SK-N-SH treated with all-trans-retinoic acid at 6 μM for 48 hours (cell line): ENCODE results near the gene TMEM25.
"Not testable (repeated sequence)": the region's sequence is repeated elsewhere in the genome, so short reads cannot be mapped to it uniquely, and the experiment has no call there.

ENCODE experiments used
- ATAC-seq: fragments of 200-7000 bp; cut with Tn5 transposase; 3 replicates; pipeline ENCODE4 v1.9.1; 2020; ENCODE audit warnings: mild to moderate bottlenecking, moderate library complexity
- CSDC2 ChIP-seq: fragments of 250-450 bp; sonication (Bioruptor Pico); IDR thresholded peaks from 2 replicates; pipeline ENCODE4 v1.5.0; 2020; ENCODE audit warnings: mild to moderate bottlenecking, moderate library complexity
- ISL1 ChIP-seq: fragments of 250-450 bp; sonication (Bioruptor Pico); IDR thresholded peaks from 2 replicates; pipeline ENCODE4 v2.1.2; 2022; ENCODE audit warnings: mild to moderate bottlenecking, moderate library complexity
- OSR1 ChIP-seq: fragments of 250-450 bp; sonication (Bioruptor Pico); IDR thresholded peaks from 2 replicates; pipeline ENCODE4 v1.8.0; 2022; ENCODE audit warnings: moderate library complexity, mild to moderate bottlenecking, inconsistent platforms
- SNAI2 ChIP-seq: fragments of 250-450 bp; sonication (Bioruptor Pico); IDR thresholded peaks from 2 replicates; pipeline ENCODE4 v1.5.0; 2020; ENCODE audit warnings: mild to moderate bottlenecking, moderate library complexity
- ZC3H10 ChIP-seq: fragments of 250-450 bp; sonication (Bioruptor Pico); IDR thresholded peaks from 2 replicates; pipeline ENCODE4 v1.5.1; 2021; ENCODE audit warnings: mild to moderate bottlenecking, moderate library complexity
- ZFP3 ChIP-seq: fragments of 250-450 bp; sonication (Bioruptor Pico); IDR thresholded peaks from 2 replicates; pipeline ENCODE4 v1.5.0; 2020; ENCODE audit warnings: mild to moderate bottlenecking, moderate library complexity
- ZFP30 ChIP-seq: fragments of 450-650 bp; formaldehyde crosslinking; IDR thresholded peaks from 2 replicates; pipeline ENCODE4 v1.5.0; 2022; ENCODE audit warnings: mild to moderate bottlenecking, moderate library complexity
- ZNF565 ChIP-seq: fragments of 450-650 bp; formaldehyde crosslinking; conservative IDR thresholded peaks from 2 replicates; pipeline ENCODE4 v1.5.0; 2020; ENCODE audit warnings: low read depth, mild to moderate bottlenecking, moderate library complexity
- ZNF70 ChIP-seq: fragments of 450-650 bp; formaldehyde crosslinking; IDR thresholded peaks from 2 replicates; pipeline ENCODE4 v1.5.0; 2020; ENCODE audit warnings: mild to moderate bottlenecking, moderate library complexity
- ZNF8 ChIP-seq: fragments of 450-650 bp; formaldehyde crosslinking; IDR thresholded peaks from 2 replicates; pipeline ENCODE4 v1.5.0; 2020; ENCODE audit warnings: mild to moderate bottlenecking, moderate library complexity
- TF ChIP-seq, protein P1 (sequence below): fragments of 250-450 bp; sonication (Bioruptor Pico); IDR thresholded peaks from 2 replicates; pipeline ENCODE4 v1.8.0; 2021; ENCODE audit warnings: low read depth, mild to moderate bottlenecking, moderate library complexity, borderline replicate concordance
- TF ChIP-seq, protein P2 (sequence below): fragments of 250-450 bp; sonication (Bioruptor Pico); IDR thresholded peaks from 2 replicates; pipeline ENCODE4 v1.5.1; 2020; ENCODE audit warnings: low read depth, mild to moderate bottlenecking, moderate library complexity
- TF ChIP-seq, protein P3 (sequence below): fragments of 250-450 bp; sonication (Bioruptor Pico); IDR thresholded peaks from 2 replicates; pipeline ENCODE4 v1.5.1; 2021; ENCODE audit warnings: mild to moderate bottlenecking, moderate library complexity
- TF ChIP-seq, protein P4 (sequence below): fragments of 250-450 bp; sonication (Bioruptor Pico); IDR thresholded peaks from 2 replicates; pipeline ENCODE4 v1.5.0; 2020; ENCODE audit warnings: mild to moderate bottlenecking, moderate library complexity

The TMEM25 gene

DNA sequence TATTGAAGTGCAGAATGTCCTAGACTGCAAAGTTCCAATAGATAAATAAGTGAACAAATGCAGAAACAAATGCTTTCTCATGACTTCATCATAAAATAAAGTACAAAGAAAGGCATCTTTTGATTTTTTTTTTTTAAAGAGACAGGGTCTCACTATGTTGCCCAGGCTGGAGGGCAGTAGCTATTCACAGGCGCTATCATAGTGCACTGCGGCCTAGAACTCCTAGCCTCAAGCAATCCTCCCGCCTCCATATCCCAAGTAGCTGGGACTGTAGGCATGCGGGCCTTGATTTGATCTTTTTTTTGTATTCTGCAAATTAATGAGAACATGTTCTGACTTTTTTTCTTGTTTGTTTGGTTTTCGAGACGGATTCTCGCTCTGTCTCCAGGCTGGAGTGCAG lies 43.6 kb downstream of the TMEM25 start (continued):
- TF ChIP-seq, protein P1, sequence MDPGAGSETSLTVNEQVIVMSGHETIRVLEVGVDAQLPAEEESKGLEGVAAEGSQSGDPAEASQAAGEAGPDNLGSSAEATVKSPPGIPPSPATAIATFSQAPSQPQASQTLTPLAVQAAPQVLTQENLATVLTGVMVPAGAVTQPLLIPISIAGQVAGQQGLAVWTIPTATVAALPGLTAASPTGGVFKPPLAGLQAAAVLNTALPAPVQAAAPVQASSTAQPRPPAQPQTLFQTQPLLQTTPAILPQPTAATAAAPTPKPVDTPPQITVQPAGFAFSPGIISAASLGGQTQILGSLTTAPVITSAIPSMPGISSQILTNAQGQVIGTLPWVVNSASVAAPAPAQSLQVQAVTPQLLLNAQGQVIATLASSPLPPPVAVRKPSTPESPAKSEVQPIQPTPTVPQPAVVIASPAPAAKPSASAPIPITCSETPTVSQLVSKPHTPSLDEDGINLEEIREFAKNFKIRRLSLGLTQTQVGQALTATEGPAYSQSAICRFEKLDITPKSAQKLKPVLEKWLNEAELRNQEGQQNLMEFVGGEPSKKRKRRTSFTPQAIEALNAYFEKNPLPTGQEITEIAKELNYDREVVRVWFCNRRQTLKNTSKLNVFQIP (CRISPR knock-in tag): no peak

DNA sequence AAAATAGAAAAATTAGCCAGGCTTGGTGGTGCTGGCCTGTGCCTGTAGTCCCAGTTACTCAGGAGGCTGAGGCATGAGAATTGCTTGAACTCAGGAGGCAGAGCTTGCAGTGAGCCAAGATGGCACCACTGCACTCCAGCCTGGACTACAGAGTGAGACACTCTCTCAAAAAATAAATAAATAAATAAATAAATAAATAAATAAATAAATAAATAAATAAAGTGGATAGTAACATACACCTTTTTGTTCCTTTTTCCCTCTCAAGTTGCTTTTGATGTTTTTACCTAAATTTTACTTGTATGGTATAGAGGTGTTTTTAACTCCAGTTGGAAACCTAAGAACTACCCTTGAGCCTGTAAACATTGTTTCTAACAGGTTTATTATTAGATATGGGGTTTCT lies 47.0 kb downstream of the TMEM25 start:
- ATAC-seq: not testable (repeated sequence)

DNA sequence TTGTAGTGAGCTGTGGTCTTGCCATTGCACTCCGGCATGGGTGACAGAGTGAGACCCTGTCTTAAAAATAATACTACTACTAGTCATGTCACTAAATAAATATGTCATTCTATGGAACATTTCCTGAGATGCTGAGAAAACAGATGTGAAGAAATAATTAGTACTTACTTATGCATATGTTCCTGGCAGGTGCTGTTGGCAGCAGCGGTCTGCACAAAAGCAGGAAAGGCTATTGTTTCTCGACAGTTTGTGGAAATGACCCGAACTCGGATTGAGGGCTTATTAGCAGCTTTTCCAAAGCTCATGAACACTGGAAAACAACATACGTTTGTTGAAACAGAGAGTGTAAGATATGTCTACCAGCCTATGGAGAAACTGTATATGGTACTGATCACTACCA lies 50.1 kb downstream of the TMEM25 start:
- no peak for TF ChIP-seq ISL1 (CRISPR knock-in tag)
- TF ChIP-seq ZNF8 (CRISPR knock-in tag): no peak
- TF ChIP-seq, protein P2, sequence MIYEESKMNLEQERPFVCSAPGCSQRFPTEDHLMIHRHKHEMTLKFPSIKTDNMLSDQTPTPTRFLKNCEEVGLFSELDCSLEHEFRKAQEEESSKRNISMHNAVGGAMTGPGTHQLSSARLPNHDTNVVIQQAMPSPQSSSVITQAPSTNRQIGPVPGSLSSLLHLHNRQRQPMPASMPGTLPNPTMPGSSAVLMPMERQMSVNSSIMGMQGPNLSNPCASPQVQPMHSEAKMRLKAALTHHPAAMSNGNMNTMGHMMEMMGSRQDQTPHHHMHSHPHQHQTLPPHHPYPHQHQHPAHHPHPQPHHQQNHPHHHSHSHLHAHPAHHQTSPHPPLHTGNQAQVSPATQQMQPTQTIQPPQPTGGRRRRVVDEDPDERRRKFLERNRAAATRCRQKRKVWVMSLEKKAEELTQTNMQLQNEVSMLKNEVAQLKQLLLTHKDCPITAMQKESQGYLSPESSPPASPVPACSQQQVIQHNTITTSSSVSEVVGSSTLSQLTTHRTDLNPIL (CRISPR knock-in tag): no peak
- TF ChIP-seq, protein P3, sequence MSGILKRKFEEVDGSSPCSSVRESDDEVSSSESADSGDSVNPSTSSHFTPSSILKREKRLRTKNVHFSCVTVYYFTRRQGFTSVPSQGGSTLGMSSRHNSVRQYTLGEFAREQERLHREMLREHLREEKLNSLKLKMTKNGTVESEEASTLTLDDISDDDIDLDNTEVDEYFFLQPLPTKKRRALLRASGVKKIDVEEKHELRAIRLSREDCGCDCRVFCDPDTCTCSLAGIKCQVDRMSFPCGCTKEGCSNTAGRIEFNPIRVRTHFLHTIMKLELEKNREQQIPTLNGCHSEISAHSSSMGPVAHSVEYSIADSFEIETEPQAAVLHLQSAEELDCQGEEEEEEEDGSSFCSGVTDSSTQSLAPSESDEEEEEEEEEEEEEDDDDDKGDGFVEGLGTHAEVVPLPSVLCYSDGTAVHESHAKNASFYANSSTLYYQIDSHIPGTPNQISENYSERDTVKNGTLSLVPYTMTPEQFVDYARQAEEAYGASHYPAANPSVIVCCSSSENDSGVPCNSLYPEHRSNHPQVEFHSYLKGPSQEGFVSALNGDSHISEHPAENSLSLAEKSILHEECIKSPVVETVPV (CRISPR knock-in tag): no peak
- no peak for TF ChIP-seq ZFP3 (CRISPR knock-in tag)
- TF ChIP-seq ZFP30 (CRISPR knock-in tag): no peak
- no peak for TF ChIP-seq CSDC2
- no peak for TF ChIP-seq ZC3H10 (CRISPR knock-in tag)
- TF ChIP-seq SNAI2 (CRISPR knock-in tag): no peak
- TF ChIP-seq OSR1: no peak
- TF ChIP-seq, protein P1 (CRISPR knock-in tag): no peak
- TF ChIP-seq ZNF565 (CRISPR knock-in tag): no peak
- TF ChIP-seq, protein P4, sequence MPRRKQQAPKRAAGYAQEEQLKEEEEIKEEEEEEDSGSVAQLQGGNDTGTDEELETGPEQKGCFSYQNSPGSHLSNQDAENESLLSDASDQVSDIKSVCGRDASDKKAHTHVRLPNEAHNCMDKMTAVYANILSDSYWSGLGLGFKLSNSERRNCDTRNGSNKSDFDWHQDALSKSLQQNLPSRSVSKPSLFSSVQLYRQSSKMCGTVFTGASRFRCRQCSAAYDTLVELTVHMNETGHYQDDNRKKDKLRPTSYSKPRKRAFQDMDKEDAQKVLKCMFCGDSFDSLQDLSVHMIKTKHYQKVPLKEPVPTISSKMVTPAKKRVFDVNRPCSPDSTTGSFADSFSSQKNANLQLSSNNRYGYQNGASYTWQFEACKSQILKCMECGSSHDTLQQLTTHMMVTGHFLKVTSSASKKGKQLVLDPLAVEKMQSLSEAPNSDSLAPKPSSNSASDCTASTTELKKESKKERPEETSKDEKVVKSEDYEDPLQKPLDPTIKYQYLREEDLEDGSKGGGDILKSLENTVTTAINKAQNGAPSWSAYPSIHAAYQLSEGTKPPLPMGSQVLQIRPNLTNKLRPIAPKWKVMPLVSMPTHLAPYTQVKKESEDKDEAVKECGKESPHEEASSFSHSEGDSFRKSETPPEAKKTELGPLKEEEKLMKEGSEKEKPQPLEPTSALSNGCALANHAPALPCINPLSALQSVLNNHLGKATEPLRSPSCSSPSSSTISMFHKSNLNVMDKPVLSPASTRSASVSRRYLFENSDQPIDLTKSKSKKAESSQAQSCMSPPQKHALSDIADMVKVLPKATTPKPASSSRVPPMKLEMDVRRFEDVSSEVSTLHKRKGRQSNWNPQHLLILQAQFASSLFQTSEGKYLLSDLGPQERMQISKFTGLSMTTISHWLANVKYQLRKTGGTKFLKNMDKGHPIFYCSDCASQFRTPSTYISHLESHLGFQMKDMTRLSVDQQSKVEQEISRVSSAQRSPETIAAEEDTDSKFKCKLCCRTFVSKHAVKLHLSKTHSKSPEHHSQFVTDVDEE: no peak
- no peak for TF ChIP-seq ZNF70 (CRISPR knock-in tag)

More for the DNA sequence above, 50.1 kb downstream of the TMEM25 start:
- no peak for ATAC-seq
